ENCODE data around the gene PRDM12. TPM values are rescaled to one million over a fixed set of nuclear protein-coding genes. Genes with fewer than 3 reads are reported as not detected.

PRDM12 gene
- total and polyA plus RNA-seq, 2 experiments from 2014 or later, result 0.11 TPM; not detected in 1

DNA sequence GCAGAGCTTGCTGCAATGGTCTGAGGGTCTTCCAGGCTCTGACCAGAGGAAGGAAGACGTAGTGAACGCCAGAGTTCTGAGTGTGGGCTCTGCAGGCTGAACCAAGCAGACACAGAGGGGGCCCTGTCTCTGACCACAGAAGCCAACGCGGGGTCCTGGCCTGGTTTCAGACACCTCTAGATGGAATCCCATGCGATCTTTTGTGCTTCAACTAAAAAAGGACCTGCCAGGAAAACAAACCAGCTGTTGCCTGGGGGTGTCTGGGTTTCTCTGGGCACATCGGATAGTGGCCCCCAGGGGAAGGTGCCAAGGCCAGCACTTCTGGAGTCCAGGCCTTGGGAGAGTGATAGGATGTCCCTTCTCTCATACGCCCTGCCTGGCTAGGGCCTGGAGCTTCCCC, 12.9 kb downstream of the PRDM12 start:
- TF ChIP-seq EZH2phosphoT487 (IDR thresholded peaks at IDR 0.05; ENCODE audit: unreplicated experiment) (no peak), JUNB (IDR thresholded peaks at IDR 0.05; ENCODE audit: unreplicated experiment) (no peak)
- H3F3A ChIP-seq (replicated peaks; ENCODE audit: low read depth), result no peaks in the 10 kb centered on the region
- no peak overlapping the region for H2AFZ ChIP-seq
- no peaks in the 10 kb centered on the region for H3K9me3 Mint-ChIP-seq
- no peaks in the 10 kb centered on the region for H3K9me2 ChIP-seq (ENCODE audit: insufficient read depth)
- peaks cover 3% of the 10 kb centered on the region; the same call in 1 of the 2 replicates for H3K4me1 ChIP-seq (ENCODE audit: insufficient read depth)
- no peak for ATAC-seq
- no peak overlapping the region for H3K4me3 Mint-ChIP-seq
- H3K4me2 ChIP-seq, result no peak overlapping the region
- H3K27ac Mint-ChIP-seq, result no peak overlapping the region
- peaks cover 43% of the 10 kb centered on the region for H3K27me3 ChIP-seq (ENCODE audit: insufficient read depth)
- no peak overlapping the region for H3K4me3 ChIP-seq
- peaks cover 37% of the 10 kb centered on the region for H3K27me3 Mint-ChIP-seq (ENCODE audit: insufficient read depth, low read depth, poor library complexity)
- no peak overlapping the region for H3K27ac ChIP-seq (ENCODE audit: low read depth)
- H3K36me3 Mint-ChIP-seq (ENCODE audit: low read depth), result no peaks in the 10 kb centered on the region
- no peaks in the 10 kb centered on the region for H3K4me1 Mint-ChIP-seq
- DNase-seq (ENCODE audit: low spot score), result no peak
- no peaks in the 10 kb centered on the region for H4K20me1 ChIP-seq (replicated peaks; ENCODE audit: insufficient read depth)
- no peaks in the 10 kb centered on the region for H3K36me3 ChIP-seq (ENCODE audit: insufficient read depth)
- H3K79me2 ChIP-seq (replicated peaks; ENCODE audit: insufficient read depth), result no peaks in the 10 kb centered on the region

DNA sequence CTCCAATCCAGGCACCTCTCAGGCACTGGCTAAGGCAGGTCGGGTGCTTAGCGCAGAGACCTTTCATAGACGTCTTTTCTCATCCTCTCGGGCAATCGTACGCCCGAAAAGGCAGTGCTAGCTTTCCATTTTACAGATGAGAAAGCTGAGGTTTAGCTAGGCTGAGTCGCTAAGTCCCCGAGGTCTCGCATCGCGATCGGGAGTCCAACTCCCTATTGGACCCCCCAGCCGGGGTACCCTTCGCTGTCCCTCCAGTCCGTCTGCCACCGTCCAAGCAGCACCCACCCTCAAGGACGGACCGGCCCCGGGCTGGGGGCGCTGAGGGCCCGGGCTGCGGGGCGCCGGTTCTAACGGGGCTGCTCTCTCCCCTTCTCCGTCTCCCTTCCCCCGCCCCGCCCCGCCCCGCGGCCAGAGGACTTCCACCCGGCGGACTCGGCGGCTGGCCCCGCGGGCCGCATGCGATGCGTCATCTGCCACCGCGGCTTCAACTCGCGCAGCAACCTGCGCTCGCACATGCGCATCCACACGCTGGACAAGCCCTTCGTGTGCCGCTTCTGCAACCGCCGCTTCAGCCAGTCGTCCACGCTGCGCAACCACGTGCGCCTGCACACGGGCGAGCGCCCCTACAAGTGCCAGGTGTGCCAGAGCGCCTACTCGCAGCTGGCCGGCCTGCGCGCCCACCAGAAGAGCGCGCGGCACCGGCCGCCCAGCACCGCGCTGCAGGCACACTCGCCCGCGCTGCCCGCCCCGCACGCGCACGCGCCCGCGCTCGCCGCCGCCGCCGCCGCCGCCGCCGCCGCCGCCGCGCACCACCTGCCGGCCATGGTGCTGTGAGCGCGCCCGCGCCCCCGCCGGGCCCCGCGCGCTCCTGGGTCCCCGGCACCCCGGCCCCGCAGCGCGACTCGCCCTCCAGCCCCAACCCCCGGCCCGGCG, 16.7 kb downstream of the PRDM12 start:
- H3K4me3 ChIP-seq, result peak overlapping the region; percentile 68
- ATAC-seq (peak; percentile 55), DNase-seq (ENCODE audit: low spot score) (peak; percentile 78)
- H2AFZ ChIP-seq, result peak overlapping the region; percentile 97
- peaks cover 3% of the 10 kb centered on the region; the same call in 1 of the 2 replicates for H4K20me1 ChIP-seq (replicated peaks; ENCODE audit: insufficient read depth)
- no peaks in the 10 kb centered on the region for H3K36me3 ChIP-seq (ENCODE audit: insufficient read depth)
- peak overlapping the region; percentile 90 for H3K4me2 ChIP-seq
- Mint-ChIP-seq H3K4me3 (peak overlapping the region; percentile 59), H3K9me3 (peaks cover 15% of the 10 kb centered on the region; the same call in 2 of the 3 replicates), H3K4me1 (no peaks in the 10 kb centered on the region; the same call in 2 of the 3 replicates), H3K36me3 (ENCODE audit: low read depth) (no peaks in the 10 kb centered on the region), H3K27me3 (ENCODE audit: insufficient read depth, low read depth, poor library complexity) (peaks cover 43% of the 10 kb centered on the region), H3K27ac (no peak overlapping the region)
- TF ChIP-seq STAT1 (IDR thresholded peaks at IDR 0.05; ENCODE audit: unreplicated experiment) (no peak), NANOG (IDR thresholded peaks at IDR 0.05; ENCODE audit: borderline replicate concordance) (no peak), CREB1 (CRISPR knock-in tag; IDR thresholded peaks at IDR 0.05; ENCODE audit: low read depth) (peak; percentile 33; the same call in 1 of the 2 replicates), EZH2 (IDR thresholded peaks at IDR 0.05; ENCODE audit: low read depth, unreplicated experiment) (peak; percentile 53), EZH2phosphoT487 (IDR thresholded peaks at IDR 0.05; ENCODE audit: unreplicated experiment) (no peak), REST (IDR thresholded peaks at IDR 0.05; ENCODE audit: unreplicated experiment) (no peak)
- H3F3A ChIP-seq (replicated peaks; ENCODE audit: low read depth), result no peaks in the 10 kb centered on the region
- peaks cover 5% of the 10 kb centered on the region; the same call in 1 of the 2 replicates for H3K4me1 ChIP-seq (ENCODE audit: insufficient read depth)
- no peaks in the 10 kb centered on the region for H3K9me2 ChIP-seq (ENCODE audit: insufficient read depth)
- H3K79me2 ChIP-seq (replicated peaks; ENCODE audit: insufficient read depth), result no peaks in the 10 kb centered on the region
- H3K27ac ChIP-seq (ENCODE audit: low read depth), result no peak overlapping the region
- peaks cover 50% of the 10 kb centered on the region for H3K27me3 ChIP-seq (ENCODE audit: insufficient read depth)

All from GM23338 (cell line).